ENCODE data around the gene USP36.

DNA sequence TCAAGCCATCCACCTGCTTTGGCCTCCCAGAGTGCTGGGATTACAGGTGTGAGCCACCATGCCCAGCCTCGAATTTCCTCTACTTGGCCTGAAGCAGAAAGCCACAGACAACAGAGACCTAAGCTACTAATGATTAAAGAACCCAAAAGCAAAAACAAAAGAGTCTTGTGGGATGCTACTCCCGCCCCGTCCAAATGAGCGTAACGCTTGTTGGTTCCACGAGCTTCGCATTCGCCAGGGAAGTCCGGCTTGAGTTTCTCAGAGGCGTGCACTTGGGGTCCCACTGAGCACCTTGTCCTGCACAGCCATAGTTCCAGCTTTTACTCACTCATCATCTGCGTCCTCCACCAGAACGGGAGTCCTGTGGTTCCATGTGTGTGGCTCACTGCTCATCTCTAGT, 46.3 kb upstream of the USP36 start:
- TF ChIP-seq, protein P1, sequence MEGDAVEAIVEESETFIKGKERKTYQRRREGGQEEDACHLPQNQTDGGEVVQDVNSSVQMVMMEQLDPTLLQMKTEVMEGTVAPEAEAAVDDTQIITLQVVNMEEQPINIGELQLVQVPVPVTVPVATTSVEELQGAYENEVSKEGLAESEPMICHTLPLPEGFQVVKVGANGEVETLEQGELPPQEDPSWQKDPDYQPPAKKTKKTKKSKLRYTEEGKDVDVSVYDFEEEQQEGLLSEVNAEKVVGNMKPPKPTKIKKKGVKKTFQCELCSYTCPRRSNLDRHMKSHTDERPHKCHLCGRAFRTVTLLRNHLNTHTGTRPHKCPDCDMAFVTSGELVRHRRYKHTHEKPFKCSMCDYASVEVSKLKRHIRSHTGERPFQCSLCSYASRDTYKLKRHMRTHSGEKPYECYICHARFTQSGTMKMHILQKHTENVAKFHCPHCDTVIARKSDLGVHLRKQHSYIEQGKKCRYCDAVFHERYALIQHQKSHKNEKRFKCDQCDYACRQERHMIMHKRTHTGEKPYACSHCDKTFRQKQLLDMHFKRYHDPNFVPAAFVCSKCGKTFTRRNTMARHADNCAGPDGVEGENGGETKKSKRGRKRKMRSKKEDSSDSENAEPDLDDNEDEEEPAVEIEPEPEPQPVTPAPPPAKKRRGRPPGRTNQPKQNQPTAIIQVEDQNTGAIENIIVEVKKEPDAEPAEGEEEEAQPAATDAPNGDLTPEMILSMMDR (IDR thresholded peaks at IDR 0.05), result no peak
- TF ChIP-seq POLR2A (IDR thresholded peaks at IDR 0.05), result no peak

Measured in vagina (tissue), 2 donors.